Mesothelial cell of epicardium (in vitro differentiated cells): ENCODE results near the gene RCOR3. TPM values are rescaled to one million over a fixed set of nuclear protein-coding genes. Genes with fewer than 3 reads are reported as not detected.

Source experiments
- DNase-seq, 2 experiments: peaks; one replicate each; pipeline ENCODE4 v3.0.0; 2021; ENCODE audit warnings: low spot score in 2 of 2; ENCODE audit not compliant: unreplicated experiment in 2 of 2
- H3K27ac Mint-ChIP-seq: 2 replicates; pipeline ENCODE4 v1.8.0; 2021; ENCODE audit warnings: mixed read lengths
- H3K27me3 Mint-ChIP-seq: 2 replicates; pipeline ENCODE4 v1.8.0; 2021; ENCODE audit warnings: low read depth, mixed read lengths
- H3K36me3 Mint-ChIP-seq: 2 replicates; pipeline ENCODE4 v1.8.0; 2021; ENCODE audit warnings: mixed read lengths
- H3K4me1 Mint-ChIP-seq: 2 replicates; pipeline ENCODE4 v1.8.0; 2021; ENCODE audit warnings: mixed read lengths
- H3K4me3 Mint-ChIP-seq: 2 replicates; pipeline ENCODE4 v1.8.0; 2021; ENCODE audit warnings: mild to moderate bottlenecking, moderate library complexity, mixed read lengths
- H3K9me3 Mint-ChIP-seq: 2 replicates; pipeline ENCODE4 v1.8.0; 2021; ENCODE audit warnings: mixed read lengths
- total RNA-seq: library from RNA; stranded (reverse); gene quantifications from 3 replicates; pipeline ENCODE4 v1.2.1, GENCODE V29; 2021
- TF ChIP-seq, protein P1 (sequence below): fragments of 200-600 bp; sonication (generic); IDR thresholded peaks from one replicate; pipeline ENCODE4 v1.5.0; 2021; ENCODE audit warnings: antibody characterized with exemption; ENCODE audit not compliant: unreplicated experiment

The RCOR3 gene
- total RNA-seq, 1 donor from 2014 or later = 78.7 TPM

DNA sequence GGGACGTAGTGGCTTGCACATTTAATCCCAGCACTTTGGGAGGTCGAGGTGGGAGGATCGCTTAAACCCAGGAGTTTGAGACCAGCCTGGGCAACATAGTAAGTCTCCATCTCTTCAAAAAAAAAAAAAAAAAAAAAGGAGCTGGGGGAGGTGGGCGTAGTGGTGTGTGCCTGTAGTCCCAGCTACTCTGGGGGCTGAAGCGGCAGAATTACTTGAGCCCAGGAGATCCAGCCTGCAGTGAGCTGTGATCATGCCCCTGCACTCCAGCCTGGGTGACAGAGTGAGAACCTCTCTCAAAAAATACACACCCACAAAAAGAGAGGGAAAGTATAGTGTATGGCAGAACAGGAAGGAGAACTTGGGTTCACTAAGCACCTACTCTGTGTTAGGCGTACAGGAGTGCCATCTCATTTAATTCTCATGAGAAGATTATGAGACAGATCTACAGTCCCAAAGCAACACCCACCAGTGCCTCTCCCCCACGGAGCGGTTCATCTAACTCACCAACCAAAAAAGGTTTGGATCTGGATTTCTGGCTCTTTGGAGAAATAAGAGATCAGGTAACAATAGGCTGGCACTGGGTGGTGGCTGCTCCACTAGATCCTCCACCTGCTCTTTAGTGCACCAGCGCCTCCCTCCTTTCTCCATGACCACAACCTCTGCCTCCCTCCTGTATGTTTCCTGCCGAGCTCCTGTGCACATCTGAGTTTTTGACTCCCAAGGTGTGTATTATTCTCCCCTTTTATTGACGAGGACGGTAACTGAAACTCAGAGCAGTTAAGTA, 66.0 kb downstream of the RCOR3 start:
- no peaks in the 10 kb centered on the region for H3K36me3 Mint-ChIP-seq
- H3K4me3 Mint-ChIP-seq = peak overlapping the region; percentile 75
- no peaks in the 10 kb centered on the region for H3K9me3 Mint-ChIP-seq

DNA sequence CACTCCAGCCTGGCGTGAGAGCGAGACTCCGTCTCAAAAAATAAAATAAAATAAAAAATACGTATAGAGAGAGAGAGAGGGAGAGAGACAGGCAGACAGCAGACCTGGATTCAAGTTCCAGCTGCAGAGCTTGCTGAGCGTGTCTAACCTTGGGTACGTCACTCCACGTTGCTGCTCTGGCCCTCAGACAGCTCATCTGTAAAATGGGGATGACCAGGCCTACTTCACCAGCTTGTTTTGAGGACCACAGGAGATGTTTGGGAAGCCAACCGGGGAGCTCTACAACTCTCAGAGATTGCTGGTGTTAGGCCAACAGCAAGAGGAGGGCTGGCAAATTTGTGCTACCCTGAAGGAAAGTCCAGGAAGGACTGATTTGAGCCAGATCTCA, 67.0 kb downstream of the RCOR3 start:
- DNase-seq = no peak
- Mint-ChIP-seq H3K36me3 (no peaks in the 10 kb centered on the region), H3K27ac (peak overlapping the region; percentile 76), H3K9me3 (no peaks in the 10 kb centered on the region), H3K4me1 (peaks cover 39% of the 10 kb centered on the region), H3K27me3 (no peaks in the 10 kb centered on the region), H3K4me3 (peak overlapping the region; percentile 75)
- TF ChIP-seq, protein P1, sequence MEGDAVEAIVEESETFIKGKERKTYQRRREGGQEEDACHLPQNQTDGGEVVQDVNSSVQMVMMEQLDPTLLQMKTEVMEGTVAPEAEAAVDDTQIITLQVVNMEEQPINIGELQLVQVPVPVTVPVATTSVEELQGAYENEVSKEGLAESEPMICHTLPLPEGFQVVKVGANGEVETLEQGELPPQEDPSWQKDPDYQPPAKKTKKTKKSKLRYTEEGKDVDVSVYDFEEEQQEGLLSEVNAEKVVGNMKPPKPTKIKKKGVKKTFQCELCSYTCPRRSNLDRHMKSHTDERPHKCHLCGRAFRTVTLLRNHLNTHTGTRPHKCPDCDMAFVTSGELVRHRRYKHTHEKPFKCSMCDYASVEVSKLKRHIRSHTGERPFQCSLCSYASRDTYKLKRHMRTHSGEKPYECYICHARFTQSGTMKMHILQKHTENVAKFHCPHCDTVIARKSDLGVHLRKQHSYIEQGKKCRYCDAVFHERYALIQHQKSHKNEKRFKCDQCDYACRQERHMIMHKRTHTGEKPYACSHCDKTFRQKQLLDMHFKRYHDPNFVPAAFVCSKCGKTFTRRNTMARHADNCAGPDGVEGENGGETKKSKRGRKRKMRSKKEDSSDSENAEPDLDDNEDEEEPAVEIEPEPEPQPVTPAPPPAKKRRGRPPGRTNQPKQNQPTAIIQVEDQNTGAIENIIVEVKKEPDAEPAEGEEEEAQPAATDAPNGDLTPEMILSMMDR = no peak

More for the DNA sequence above, 66.0 kb downstream of the RCOR3 start:
- Mint-ChIP-seq H3K27ac (peak overlapping the region; percentile 15), H3K4me1 (peaks cover 29% of the 10 kb centered on the region), H3K27me3 (no peaks in the 10 kb centered on the region)
- DNase-seq = no peak
- TF ChIP-seq, protein P1 = no peak

DNA sequence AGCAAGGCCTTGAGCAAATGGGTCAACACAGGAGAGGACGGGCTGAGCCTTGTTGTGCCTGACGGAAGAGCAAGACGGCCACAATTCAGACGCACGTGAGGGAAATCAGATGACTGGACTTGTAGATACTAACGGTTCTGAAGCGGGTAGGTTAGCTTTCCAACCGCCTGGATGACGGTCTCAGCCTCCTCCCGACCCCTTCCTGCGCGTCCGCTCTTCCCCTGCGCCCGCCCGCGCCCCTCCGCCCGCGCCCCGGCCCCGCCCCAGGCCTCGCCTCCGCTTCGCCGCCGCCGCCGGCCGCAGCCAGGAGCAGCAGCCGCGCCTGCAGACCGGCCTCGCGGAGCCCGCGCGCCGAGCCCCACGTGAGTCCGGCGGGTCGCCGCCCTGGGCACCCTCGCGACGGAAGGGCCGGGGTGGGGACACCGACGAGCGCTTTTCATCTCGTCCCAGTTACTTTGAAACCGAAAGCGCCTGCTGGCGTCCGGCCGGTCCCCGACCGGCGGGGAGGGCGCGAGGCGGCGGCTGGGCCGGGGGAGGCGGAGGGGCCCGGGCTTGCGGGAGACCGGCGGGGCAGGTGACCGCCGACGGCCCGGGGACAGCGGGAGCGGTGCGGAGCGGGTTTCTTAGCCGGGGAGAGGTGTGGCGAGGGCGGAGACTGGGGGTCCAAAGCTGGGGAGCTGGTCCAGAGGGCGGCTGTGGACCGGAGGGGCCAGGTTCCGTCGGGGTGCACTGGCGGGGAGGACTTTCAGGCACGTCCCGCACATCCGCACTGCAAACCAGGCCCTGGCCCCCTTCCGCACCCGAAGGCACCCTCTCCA, 67.6 kb downstream of the RCOR3 start, which contains the start of gene TRAF5:
Gene TRAF5, plus strand, starts transcription at position 306 of the 818 bp plus-strand sequence. CDS start 26,407 bp downstream, outside the sequence.
- peaks cover 42% of the 10 kb centered on the region for H3K4me1 Mint-ChIP-seq
- H3K36me3 Mint-ChIP-seq = no peaks in the 10 kb centered on the region
- peak; percentile 48 to 72 for DNase-seq
- H3K27me3 Mint-ChIP-seq = no peaks in the 10 kb centered on the region
- H3K9me3 Mint-ChIP-seq = no peaks in the 10 kb centered on the region
- peak within 1 kb of the TSS; percentile 93 for H3K27ac Mint-ChIP-seq
- TF ChIP-seq, protein P1 = no peak
- peak within 1 kb of the TSS; percentile 88 for H3K4me3 Mint-ChIP-seq

DNA sequence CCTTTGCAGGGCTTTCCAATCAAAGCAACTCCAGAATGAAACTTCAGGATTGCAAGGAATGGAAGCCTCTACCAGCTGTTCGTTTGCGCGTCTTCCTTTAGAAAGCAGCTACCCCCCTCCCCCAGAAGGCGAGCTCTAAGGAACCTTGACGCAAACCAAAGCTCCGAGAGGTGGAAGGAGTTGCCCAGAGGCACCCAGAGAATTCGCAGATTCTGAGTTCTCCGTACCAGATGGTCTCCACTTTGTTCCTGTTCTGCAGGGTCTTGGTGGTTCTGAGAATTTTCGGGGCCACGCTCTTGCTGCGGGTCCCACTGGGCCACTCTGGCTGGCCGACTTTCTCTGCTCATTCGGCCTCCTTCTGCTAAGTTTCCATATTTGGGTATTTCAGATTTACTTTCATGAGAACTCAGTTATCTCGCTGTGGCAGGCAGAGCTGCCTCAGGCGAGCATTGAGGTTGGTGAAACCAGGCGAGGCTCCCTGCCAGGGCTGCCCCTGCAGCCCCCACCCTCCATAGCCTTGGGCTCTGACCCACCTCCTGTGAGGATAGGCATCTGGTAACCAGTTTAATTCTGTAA, 68.3 kb downstream of the RCOR3 start:
- peaks cover 49% of the 10 kb centered on the region for H3K4me1 Mint-ChIP-seq
- H3K27ac Mint-ChIP-seq = peak overlapping the region; percentile 93
- H3K36me3 Mint-ChIP-seq = no peaks in the 10 kb centered on the region
- peak in 1 of 2 experiments; percentile 58 for DNase-seq
- peak overlapping the region; percentile 88 for H3K4me3 Mint-ChIP-seq
- no peaks in the 10 kb centered on the region for H3K9me3 Mint-ChIP-seq
- no peaks in the 10 kb centered on the region for H3K27me3 Mint-ChIP-seq
- TF ChIP-seq, protein P1 = no peak

DNA sequence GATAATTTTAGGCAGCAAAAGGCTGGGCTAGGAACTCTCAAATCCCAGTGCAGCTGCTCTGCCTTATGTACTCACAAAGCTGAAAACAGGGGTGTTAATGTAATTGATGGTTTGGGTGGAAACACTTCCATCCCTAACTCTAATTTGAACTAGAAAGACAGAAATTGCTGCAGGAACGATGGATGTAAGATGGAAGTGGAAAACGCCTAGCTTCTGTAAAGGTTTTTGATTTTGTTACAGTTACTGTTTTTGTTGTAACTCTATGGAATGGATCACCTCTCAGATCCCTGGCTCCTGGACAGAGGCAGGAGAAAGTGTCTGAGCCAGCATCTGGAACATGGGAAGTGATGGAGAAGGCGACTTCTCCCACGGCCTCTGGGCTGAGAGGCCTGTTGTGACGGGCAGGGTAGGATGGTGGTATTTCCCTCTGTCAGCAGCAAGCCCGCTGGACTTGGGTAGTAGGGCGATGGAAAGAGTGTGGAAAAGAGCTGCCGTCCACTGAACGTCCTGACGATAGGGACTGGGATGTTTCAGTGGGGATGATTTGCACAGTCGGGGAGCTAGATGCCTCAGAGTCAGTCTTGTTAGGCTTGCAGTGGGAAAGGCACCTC, 69.0 kb downstream of the RCOR3 start:
- Mint-ChIP-seq H3K27ac (peak overlapping the region; percentile 93), H3K36me3 (no peaks in the 10 kb centered on the region), H3K27me3 (no peaks in the 10 kb centered on the region), H3K9me3 (no peaks in the 10 kb centered on the region), H3K4me3 (peak overlapping the region; percentile 88), H3K4me1 (peaks cover 55% of the 10 kb centered on the region)
- TF ChIP-seq, protein P1 = no peak
- no peak for DNase-seq
